WTC11 (cell line): Measurements from ENCODE around the gene IKBIP. TPM values are rescaled to one million over a fixed set of nuclear protein-coding genes. Genes with fewer than 3 reads are reported as not detected.

Experiments
- ATAC-seq: fragments of 200-7000 bp; cut with Tn5 transposase; 2 replicates; pipeline ENCODE4 v1.10.0; 2021; ENCODE audit warnings: mild to moderate bottlenecking, moderate library complexity
- CTCF ChIA-PET: fragments of 300-600 bp; sonication (Branson Sonifier 250); formaldehyde crosslinking; loops from one replicate; lab custom pipeline; 2021; ENCODE audit warnings: antibody characterized with exemption; lab: Charles Lee
- POLR2A ChIA-PET: fragments of 350-600 bp; sonication (Branson Sonifier 250); formaldehyde crosslinking; loops from one replicate; lab custom pipeline; 2021; ENCODE audit warnings: antibody characterized with exemption; lab: Charles Lee
- DNase-seq: peaks from one replicate; pipeline ENCODE4 v3.0.0; 2021; ENCODE audit warnings: low spot score
- H3K27ac Mint-ChIP-seq: 2 replicates; pipeline ENCODE4 v1.8.0; 2021; ENCODE audit warnings: mixed read lengths
- H3K27me3 Mint-ChIP-seq: 2 replicates; pipeline ENCODE4 v1.8.0; 2021; ENCODE audit warnings: low read depth, mild to moderate bottlenecking, moderate library complexity, mixed read lengths
- H3K36me3 Mint-ChIP-seq: 2 replicates; pipeline ENCODE4 v1.8.0; 2021; ENCODE audit warnings: mixed read lengths
- H3K4me1 Mint-ChIP-seq: 2 replicates; pipeline ENCODE4 v1.8.0; 2022; ENCODE audit warnings: mixed read lengths
- H3K4me3 Mint-ChIP-seq: 2 replicates; pipeline ENCODE4 v1.8.0; 2021; ENCODE audit warnings: mild to moderate bottlenecking, moderate library complexity, mixed read lengths
- H3K9me3 Mint-ChIP-seq: 2 replicates; pipeline ENCODE4 v1.8.0; 2021; ENCODE audit warnings: mixed read lengths
- CBFB ChIP-seq: sonication (generic); formaldehyde crosslinking; IDR thresholded peaks from 2 replicates; pipeline ENCODE4 v1.8.1; 2022; ENCODE audit warnings: mild to moderate bottlenecking, low read depth, missing genetic modification reagents
- ELF4 ChIP-seq: sonication (generic); formaldehyde crosslinking; IDR thresholded peaks from 2 replicates; pipeline ENCODE4 v1.8.1; 2022; ENCODE audit warnings: low read depth, mild to moderate bottlenecking, moderate library complexity, missing genetic modification reagents
- FOXP1 ChIP-seq: sonication (generic); formaldehyde crosslinking; IDR thresholded peaks from 2 replicates; pipeline ENCODE4 v1.8.0; 2022; ENCODE audit warnings: missing genetic modification reagents, mild to moderate bottlenecking, moderate library complexity, borderline replicate concordance
- NR1H2 ChIP-seq: sonication (generic); formaldehyde crosslinking; IDR thresholded peaks from 2 replicates; pipeline ENCODE4 v1.9.0; 2021; ENCODE audit warnings: mild to moderate bottlenecking, moderate library complexity, missing genetic modification reagents
- OVOL2 ChIP-seq: fragments of 250-450 bp; sonication (Bioruptor Pico); IDR thresholded peaks from 2 replicates; pipeline ENCODE4 v1.9.0; 2021; ENCODE audit warnings: mild to moderate bottlenecking, borderline replicate concordance
- PRRX2 ChIP-seq: fragments of 250-450 bp; sonication (Bioruptor Pico); IDR thresholded peaks from 2 replicates; pipeline ENCODE4 v1.8.0; 2021; ENCODE audit warnings: mild to moderate bottlenecking
- RORB ChIP-seq: fragments of 250-450 bp; sonication (Bioruptor Pico); IDR thresholded peaks from 2 replicates; pipeline ENCODE4 v1.9.0; 2021; ENCODE audit warnings: mild to moderate bottlenecking
- SMAD3 ChIP-seq: sonication (generic); formaldehyde crosslinking; IDR thresholded peaks from 2 replicates; pipeline ENCODE4 v1.8.0; 2022; ENCODE audit warnings: missing genetic modification reagents, mild to moderate bottlenecking, borderline replicate concordance
- TCF7 ChIP-seq: sonication (generic); formaldehyde crosslinking; IDR thresholded peaks from 2 replicates; pipeline ENCODE4 v1.8.0; 2022; ENCODE audit warnings: mild to moderate bottlenecking, low read depth, missing genetic modification reagents, moderate library complexity
- ZNF416 ChIP-seq: fragments of 250-450 bp; sonication (Bioruptor Pico); IDR thresholded peaks from 2 replicates; pipeline ENCODE4 v1.9.0; 2021; ENCODE audit warnings: mild to moderate bottlenecking, inconsistent platforms
- total RNA-seq: library from RNA; stranded (reverse); gene quantifications from 3 replicates; pipeline ENCODE4 v1.2.3, GENCODE V29; 2021
- TF ChIP-seq, protein P1 (sequence below): sonication (generic); formaldehyde crosslinking; IDR thresholded peaks from 2 replicates; pipeline ENCODE4 v1.8.1; 2023; ENCODE audit warnings: mild to moderate bottlenecking, missing genetic modification reagents
- TF ChIP-seq, protein P2 (sequence below): sonication (generic); formaldehyde crosslinking; IDR thresholded peaks from 2 replicates; pipeline ENCODE4 v1.8.0; 2022; ENCODE audit warnings: missing genetic modification reagents
- TF ChIP-seq, protein P3 (sequence below): sonication (generic); formaldehyde crosslinking; IDR thresholded peaks from 2 replicates; pipeline ENCODE4 v1.8.1; 2022; ENCODE audit warnings: low read depth, missing genetic modification reagents, borderline replicate concordance
- TF ChIP-seq, protein P4 (sequence below): sonication (generic); formaldehyde crosslinking; IDR thresholded peaks from 2 replicates; pipeline ENCODE4 v1.8.0; 2022; ENCODE audit warnings: mild to moderate bottlenecking, missing genetic modification reagents
- TF ChIP-seq, protein P5 (sequence below): sonication (generic); formaldehyde crosslinking; IDR thresholded peaks from 2 replicates; pipeline ENCODE4 v1.8.0; 2022; ENCODE audit warnings: mild to moderate bottlenecking, missing genetic modification reagents
- TF ChIP-seq, protein P6 (sequence below): sonication (generic); formaldehyde crosslinking; IDR thresholded peaks from 2 replicates; pipeline ENCODE4 v1.8.0; 2023; ENCODE audit warnings: missing genetic modification reagents
- TF ChIP-seq, protein P7 (sequence below): fragments of 250-450 bp; sonication (Bioruptor Pico); IDR thresholded peaks from 2 replicates; pipeline ENCODE4 v1.9.0; 2021; ENCODE audit warnings: moderate library complexity, mild to moderate bottlenecking, inconsistent platforms, borderline replicate concordance

The IKBIP gene
- total RNA-seq, 1 experiment from 2014 or later, result 15.5 TPM

DNA sequence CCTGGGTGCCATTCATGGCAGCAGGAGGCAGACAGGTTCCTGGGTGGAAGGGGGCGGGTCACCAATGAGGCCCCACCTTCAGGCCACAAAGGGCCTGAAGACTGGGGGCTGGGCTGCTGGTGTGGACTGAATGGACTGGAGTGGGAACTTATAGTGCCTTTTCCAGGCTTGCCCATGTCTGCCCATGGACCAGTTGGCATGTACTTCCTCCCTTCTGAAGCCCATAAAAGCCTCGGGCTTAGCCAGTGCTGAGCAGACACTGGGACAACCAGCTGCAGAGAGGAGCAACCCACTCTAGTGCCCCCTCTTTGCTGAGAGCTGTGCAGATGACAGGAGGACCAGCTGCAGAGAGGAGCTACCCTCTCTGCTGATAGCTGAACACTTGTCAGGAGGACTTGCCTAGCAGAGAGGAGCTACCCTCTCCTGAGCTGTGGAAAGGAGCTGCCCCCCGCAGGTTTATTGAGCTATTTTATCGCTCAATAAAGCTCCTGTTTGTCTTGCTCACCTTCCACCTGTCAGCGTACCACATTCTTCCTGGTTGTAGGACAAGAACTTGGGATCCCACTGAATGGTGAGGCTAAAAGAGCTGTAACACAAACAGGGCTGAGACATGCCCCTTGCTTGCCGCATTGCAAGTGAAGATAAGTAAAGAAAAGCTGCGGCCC lies 34.5 kb upstream of the IKBIP start (continued):
- TF ChIP-seq, protein P1, sequence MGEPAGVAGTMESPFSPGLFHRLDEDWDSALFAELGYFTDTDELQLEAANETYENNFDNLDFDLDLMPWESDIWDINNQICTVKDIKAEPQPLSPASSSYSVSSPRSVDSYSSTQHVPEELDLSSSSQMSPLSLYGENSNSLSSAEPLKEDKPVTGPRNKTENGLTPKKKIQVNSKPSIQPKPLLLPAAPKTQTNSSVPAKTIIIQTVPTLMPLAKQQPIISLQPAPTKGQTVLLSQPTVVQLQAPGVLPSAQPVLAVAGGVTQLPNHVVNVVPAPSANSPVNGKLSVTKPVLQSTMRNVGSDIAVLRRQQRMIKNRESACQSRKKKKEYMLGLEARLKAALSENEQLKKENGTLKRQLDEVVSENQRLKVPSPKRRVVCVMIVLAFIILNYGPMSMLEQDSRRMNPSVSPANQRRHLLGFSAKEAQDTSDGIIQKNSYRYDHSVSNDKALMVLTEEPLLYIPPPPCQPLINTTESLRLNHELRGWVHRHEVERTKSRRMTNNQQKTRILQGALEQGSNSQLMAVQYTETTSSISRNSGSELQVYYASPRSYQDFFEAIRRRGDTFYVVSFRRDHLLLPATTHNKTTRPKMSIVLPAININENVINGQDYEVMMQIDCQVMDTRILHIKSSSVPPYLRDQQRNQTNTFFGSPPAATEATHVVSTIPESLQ (CRISPR knock-in tag), result no peak
- no peak for TF ChIP-seq ELF4 (CRISPR knock-in tag)
- TF ChIP-seq, protein P2, sequence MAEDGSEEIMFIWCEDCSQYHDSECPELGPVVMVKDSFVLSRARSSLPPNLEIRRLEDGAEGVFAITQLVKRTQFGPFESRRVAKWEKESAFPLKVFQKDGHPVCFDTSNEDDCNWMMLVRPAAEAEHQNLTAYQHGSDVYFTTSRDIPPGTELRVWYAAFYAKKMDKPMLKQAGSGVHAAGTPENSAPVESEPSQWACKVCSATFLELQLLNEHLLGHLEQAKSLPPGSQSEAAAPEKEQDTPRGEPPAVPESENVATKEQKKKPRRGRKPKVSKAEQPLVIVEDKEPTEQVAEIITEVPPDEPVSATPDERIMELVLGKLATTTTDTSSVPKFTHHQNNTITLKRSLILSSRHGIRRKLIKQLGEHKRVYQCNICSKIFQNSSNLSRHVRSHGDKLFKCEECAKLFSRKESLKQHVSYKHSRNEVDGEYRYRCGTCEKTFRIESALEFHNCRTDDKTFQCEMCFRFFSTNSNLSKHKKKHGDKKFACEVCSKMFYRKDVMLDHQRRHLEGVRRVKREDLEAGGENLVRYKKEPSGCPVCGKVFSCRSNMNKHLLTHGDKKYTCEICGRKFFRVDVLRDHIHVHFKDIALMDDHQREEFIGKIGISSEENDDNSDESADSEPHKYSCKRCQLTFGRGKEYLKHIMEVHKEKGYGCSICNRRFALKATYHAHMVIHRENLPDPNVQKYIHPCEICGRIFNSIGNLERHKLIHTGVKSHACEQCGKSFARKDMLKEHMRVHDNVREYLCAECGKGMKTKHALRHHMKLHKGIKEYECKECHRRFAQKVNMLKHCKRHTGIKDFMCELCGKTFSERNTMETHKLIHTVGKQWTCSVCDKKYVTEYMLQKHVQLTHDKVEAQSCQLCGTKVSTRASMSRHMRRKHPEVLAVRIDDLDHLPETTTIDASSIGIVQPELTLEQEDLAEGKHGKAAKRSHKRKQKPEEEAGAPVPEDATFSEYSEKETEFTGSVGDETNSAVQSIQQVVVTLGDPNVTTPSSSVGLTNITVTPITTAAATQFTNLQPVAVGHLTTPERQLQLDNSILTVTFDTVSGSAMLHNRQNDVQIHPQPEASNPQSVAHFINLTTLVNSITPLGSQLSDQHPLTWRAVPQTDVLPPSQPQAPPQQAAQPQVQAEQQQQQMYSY, result no peak
- TF ChIP-seq, protein P3, sequence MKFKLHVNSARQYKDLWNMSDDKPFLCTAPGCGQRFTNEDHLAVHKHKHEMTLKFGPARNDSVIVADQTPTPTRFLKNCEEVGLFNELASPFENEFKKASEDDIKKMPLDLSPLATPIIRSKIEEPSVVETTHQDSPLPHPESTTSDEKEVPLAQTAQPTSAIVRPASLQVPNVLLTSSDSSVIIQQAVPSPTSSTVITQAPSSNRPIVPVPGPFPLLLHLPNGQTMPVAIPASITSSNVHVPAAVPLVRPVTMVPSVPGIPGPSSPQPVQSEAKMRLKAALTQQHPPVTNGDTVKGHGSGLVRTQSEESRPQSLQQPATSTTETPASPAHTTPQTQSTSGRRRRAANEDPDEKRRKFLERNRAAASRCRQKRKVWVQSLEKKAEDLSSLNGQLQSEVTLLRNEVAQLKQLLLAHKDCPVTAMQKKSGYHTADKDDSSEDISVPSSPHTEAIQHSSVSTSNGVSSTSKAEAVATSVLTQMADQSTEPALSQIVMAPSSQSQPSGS (CRISPR knock-in tag), result no peak
- TF ChIP-seq, protein P4, sequence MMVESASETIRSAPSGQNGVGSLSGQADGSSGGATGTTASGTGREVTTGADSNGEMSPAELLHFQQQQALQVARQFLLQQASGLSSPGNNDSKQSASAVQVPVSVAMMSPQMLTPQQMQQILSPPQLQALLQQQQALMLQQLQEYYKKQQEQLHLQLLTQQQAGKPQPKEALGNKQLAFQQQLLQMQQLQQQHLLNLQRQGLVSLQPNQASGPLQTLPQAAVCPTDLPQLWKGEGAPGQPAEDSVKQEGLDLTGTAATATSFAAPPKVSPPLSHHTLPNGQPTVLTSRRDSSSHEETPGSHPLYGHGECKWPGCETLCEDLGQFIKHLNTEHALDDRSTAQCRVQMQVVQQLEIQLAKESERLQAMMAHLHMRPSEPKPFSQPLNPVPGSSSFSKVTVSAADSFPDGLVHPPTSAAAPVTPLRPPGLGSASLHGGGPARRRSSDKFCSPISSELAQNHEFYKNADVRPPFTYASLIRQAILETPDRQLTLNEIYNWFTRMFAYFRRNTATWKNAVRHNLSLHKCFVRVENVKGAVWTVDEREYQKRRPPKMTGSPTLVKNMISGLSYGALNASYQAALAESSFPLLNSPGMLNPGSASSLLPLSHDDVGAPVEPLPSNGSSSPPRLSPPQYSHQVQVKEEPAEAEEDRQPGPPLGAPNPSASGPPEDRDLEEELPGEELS, result no peak

DNA sequence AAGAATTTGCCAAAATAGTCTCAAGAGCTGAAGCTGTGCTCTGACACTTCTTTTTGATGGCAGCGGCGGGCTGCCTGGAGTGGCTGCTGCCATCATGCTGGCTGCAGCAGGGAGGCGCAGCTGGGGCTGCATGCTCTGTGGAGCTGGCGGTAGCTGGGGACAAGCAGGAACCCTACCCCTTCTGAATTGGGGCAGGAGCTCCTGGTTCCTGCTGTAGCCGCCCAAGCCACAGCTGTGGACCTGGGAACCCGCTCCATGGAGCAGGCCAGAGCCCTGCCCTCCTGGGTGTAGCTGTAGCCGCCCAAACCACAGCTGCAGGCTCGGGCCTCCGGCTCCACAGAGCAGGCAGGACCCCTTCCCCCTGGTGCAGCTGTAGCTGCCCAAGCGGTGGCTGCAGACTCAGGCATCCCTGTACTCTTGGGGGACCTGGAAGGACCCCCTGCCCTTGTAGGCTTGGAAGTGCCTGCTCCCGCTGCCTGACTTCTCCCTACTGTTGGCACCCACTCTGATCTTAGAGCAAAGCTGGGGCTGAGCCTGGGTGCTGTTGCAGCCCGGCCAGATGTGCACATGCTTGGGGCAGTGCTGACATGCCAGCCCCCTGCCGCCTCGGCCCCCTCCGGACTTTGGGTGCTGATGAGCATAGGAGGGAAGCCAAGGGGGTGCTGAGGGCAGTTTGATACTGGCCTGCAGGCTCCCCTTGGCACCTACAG lies 33.8 kb upstream of the IKBIP start:
- no peak overlapping the region for H3K27ac Mint-ChIP-seq
- TF ChIP-seq SMAD3 (CRISPR knock-in tag) (no peak), TCF7 (CRISPR knock-in tag) (no peak), PRRX2 (CRISPR knock-in tag) (no peak), ZNF416 (CRISPR knock-in tag) (no peak), OVOL2 (no peak), CBFB (CRISPR knock-in tag) (no peak), RORB (CRISPR knock-in tag) (no peak), NR1H2 (CRISPR knock-in tag) (no peak), FOXP1 (CRISPR knock-in tag) (no peak)
- TF ChIP-seq, protein P1 (CRISPR knock-in tag), result no peak
- TF ChIP-seq, protein P3 (CRISPR knock-in tag), result no peak
- TF ChIP-seq, protein P5, sequence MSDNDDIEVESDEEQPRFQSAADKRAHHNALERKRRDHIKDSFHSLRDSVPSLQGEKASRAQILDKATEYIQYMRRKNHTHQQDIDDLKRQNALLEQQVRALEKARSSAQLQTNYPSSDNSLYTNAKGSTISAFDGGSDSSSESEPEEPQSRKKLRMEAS (CRISPR knock-in tag), result no peak
- TF ChIP-seq, protein P6, sequence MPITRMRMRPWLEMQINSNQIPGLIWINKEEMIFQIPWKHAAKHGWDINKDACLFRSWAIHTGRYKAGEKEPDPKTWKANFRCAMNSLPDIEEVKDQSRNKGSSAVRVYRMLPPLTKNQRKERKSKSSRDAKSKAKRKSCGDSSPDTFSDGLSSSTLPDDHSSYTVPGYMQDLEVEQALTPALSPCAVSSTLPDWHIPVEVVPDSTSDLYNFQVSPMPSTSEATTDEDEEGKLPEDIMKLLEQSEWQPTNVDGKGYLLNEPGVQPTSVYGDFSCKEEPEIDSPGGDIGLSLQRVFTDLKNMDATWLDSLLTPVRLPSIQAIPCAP (CRISPR knock-in tag), result no peak
- TF ChIP-seq, protein P7, sequence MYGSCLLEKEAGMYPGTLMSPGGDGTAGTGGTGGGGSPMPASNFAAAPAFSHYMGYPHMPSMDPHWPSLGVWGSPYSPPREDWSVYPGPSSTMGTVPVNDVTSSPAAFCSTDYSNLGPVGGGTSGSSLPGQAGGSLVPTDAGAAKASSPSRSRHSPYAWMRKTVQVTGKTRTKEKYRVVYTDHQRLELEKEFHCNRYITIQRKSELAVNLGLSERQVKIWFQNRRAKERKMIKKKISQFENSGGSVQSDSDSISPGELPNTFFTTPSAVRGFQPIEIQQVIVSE (CRISPR knock-in tag), result no peak

More for the DNA sequence above, 33.8 kb upstream of the IKBIP start:
- ChIA-PET POLR2A (interaction anchor here (0.5 kb wide), 1 partner anchor 71 kb away, joined by 3 read pairs; no protein-coding TSS in a partner anchor), CTCF (interaction anchor here (0.5 to 2.2 kb wide), 6 partner anchors 8 to 322 kb away, joined by 3 to 10 read pairs (median 4); no protein-coding TSS in a partner anchor)
- Mint-ChIP-seq H3K36me3 (peaks cover 25% of the 10 kb centered on the region), H3K4me3 (no peak overlapping the region), H3K4me1 (no peaks in the 10 kb centered on the region), H3K9me3 (no peaks in the 10 kb centered on the region), H3K27me3 (no peaks in the 10 kb centered on the region)
- ATAC-seq (peak; percentile 82), DNase-seq (peak; percentile 31)
